SIG-M5 treated with dmso at 0.1 percent for 504 hours (cell line): ENCODE data around the gene PLA2G2C.

Experiments
- DNase-seq: peaks from one replicate; lab custom pipeline; 2025; ENCODE audit not compliant: unreplicated experiment; lab: John Stamatoyannopoulos, UW

The PLA2G2C gene

GRCh38 chr1:20184997-20185833 lies 1.1 kb downstream of the PLA2G2C start:
- DNase-seq, result no peak

- peak; percentile 76 for DNase-seq
Measured at GRCh38 chr1:20184481-20184900, 1.8 kb downstream of the PLA2G2C start.

- DNase-seq, result no peak
Measured at GRCh38 chr1:20183616-20184271, 2.6 kb downstream of the PLA2G2C start.

GRCh38 chr1:20183035-20183434 lies 3.3 kb downstream of the PLA2G2C start:
- no peak for DNase-seq

- no peak for DNase-seq
Measured at GRCh38 chr1:20182415-20182814, 3.9 kb downstream of the PLA2G2C start.

- DNase-seq, result no peak
Measured at GRCh38 chr1:20180844-20181207, 5.5 kb downstream of the PLA2G2C start.

GRCh38 chr1:20180129-20180843 lies 6.0 kb downstream of the PLA2G2C start:
- DNase-seq, result no peak

- no peak for DNase-seq
Measured at GRCh38 chr1:20179371-20180128, 6.8 kb downstream of the PLA2G2C start.

- no peak for DNase-seq
Measured at GRCh38 chr1:20178634-20179370, 7.5 kb downstream of the PLA2G2C start.

GRCh38 chr1:20174937-20175666 lies 11.2 kb downstream of the PLA2G2C start:
- DNase-seq, result peak; percentile 90

GRCh38 chr1:20172033-20172590 lies 14.2 kb downstream of the PLA2G2C start:
- DNase-seq, result no peak

- no peak for DNase-seq
Measured at GRCh38 chr1:20169932-20170331, 16.4 kb downstream of the PLA2G2C start.

- no peak for DNase-seq
Measured at GRCh38 chr1:20168564-20169491, 17.5 kb downstream of the PLA2G2C start.

GRCh38 chr1:20167126-20167525 lies 19.2 kb downstream of the PLA2G2C start:
- DNase-seq, result no peak

GRCh38 chr1:20166051-20166450 lies 20.3 kb downstream of the PLA2G2C start:
- DNase-seq, result no peak

- DNase-seq, result peak; percentile 23
Measured at GRCh38 chr1:20165522-20165951, 20.8 kb downstream of the PLA2G2C start.

GRCh38 chr1:20164694-20165202 lies 21.6 kb downstream of the PLA2G2C start:
- no peak for DNase-seq

- DNase-seq, result no peak
Measured at GRCh38 chr1:20160034-20160433, 26.3 kb downstream of the PLA2G2C start.
